GM23338 (cell line): Measurements from ENCODE around the gene ADRB2. TPM values are rescaled to one million over a fixed set of nuclear protein-coding genes. Genes with fewer than 3 reads are reported as not detected.
A peak's percentile ranks its signal among the peaks of the same experiment; 100 is the strongest.

ENCODE experiments used
- ATAC-seq: fragments of 200-7000 bp; cut with Tn5 transposase; 3 replicates; pipeline ENCODE4 v1.9.1; 2020
- DNase-seq: peaks from one replicate; pipeline ENCODE4 v3.0.0-alpha.2; 2015; ENCODE audit warnings: low spot score
- H2AFZ ChIP-seq: fragments of 200-600 bp; sonication (generic); 2 replicates; pipeline ENCODE4 v1.8.0; 2016; ENCODE audit warnings: antibody characterized with exemption, mild to moderate bottlenecking, moderate library complexity
- H3F3A ChIP-seq: fragments of 200-600 bp; sonication (generic); replicated peaks from 2 replicates; pipeline ENCODE4 v1.8.0; 2017; ENCODE audit warnings: antibody characterized with exemption, mixed run types, low read depth
- H3K27ac ChIP-seq: fragments of 200-600 bp; sonication (generic); 2 replicates; pipeline ENCODE4 v1.6.1; 2016; ENCODE audit warnings: low read depth
- H3K27me3 ChIP-seq: fragments of 200-600 bp; sonication (generic); 2 replicates; pipeline ENCODE4 v1.8.0; 2016; ENCODE audit warnings: mild to moderate bottlenecking, mixed run types, moderate library complexity; ENCODE audit not compliant: insufficient read depth
- H3K36me3 ChIP-seq: fragments of 200-600 bp; sonication (generic); 2 replicates; pipeline ENCODE4 v1.8.0; 2016; ENCODE audit warnings: mild to moderate bottlenecking; ENCODE audit not compliant: insufficient read depth
- H3K4me1 ChIP-seq: fragments of 200-600 bp; sonication (generic); 2 replicates; pipeline ENCODE4 v1.8.0; 2016; ENCODE audit warnings: mild to moderate bottlenecking, moderate library complexity; ENCODE audit not compliant: insufficient read depth
- H3K4me2 ChIP-seq: fragments of 200-600 bp; sonication (generic); 2 replicates; pipeline ENCODE4 v1.7.1; 2017; ENCODE audit warnings: mixed run types
- H3K4me3 ChIP-seq: fragments of 200-600 bp; sonication (generic); 2 replicates; pipeline ENCODE4 v1.6.1; 2016; ENCODE audit warnings: mixed run types
- H3K79me2 ChIP-seq: fragments of 200-600 bp; sonication (generic); replicated peaks from 2 replicates; pipeline ENCODE4 v1.8.0; 2017; ENCODE audit warnings: mild to moderate bottlenecking; ENCODE audit not compliant: insufficient read depth
- H3K9me2 ChIP-seq: fragments of 200-600 bp; sonication (generic); 2 replicates; pipeline ENCODE4 v1.8.0; 2017; ENCODE audit not compliant: insufficient read depth
- H4K20me1 ChIP-seq: fragments of 200-600 bp; sonication (generic); replicated peaks from 2 replicates; pipeline ENCODE4 v1.8.0; 2017; ENCODE audit warnings: mild to moderate bottlenecking; ENCODE audit not compliant: insufficient read depth
- H3K27ac Mint-ChIP-seq: 2 replicates; pipeline ENCODE4 v1.8.0; 2020; ENCODE audit warnings: inconsistent platforms, mild to moderate bottlenecking, moderate library complexity, mixed read lengths
- H3K27me3 Mint-ChIP-seq: 3 replicates; pipeline ENCODE4 v1.8.0; 2022; ENCODE audit warnings: low read depth, mild to moderate bottlenecking, moderate library complexity, mixed read lengths, inconsistent platforms; ENCODE audit not compliant: insufficient read depth, poor library complexity
- H3K36me3 Mint-ChIP-seq: 3 replicates; pipeline ENCODE4 v1.8.0; 2021; ENCODE audit warnings: low read depth, mild to moderate bottlenecking, inconsistent platforms, moderate library complexity, mixed read lengths
- H3K4me1 Mint-ChIP-seq: 3 replicates; pipeline ENCODE4 v1.8.0; 2020; ENCODE audit warnings: mild to moderate bottlenecking, inconsistent platforms, mixed read lengths
- H3K4me3 Mint-ChIP-seq: 3 replicates; pipeline ENCODE4 v1.8.0; 2021; ENCODE audit warnings: moderate library complexity, mild to moderate bottlenecking, inconsistent platforms, mixed read lengths
- H3K9me3 Mint-ChIP-seq: 3 replicates; pipeline ENCODE4 v1.8.0; 2020; ENCODE audit warnings: moderate library complexity, mild to moderate bottlenecking, inconsistent platforms, mixed read lengths
- CREB1 ChIP-seq: fragments of 250-450 bp; sonication (Bioruptor Pico); IDR thresholded peaks from 2 replicates; pipeline ENCODE4 v1.5.0; 2020; ENCODE audit warnings: low read depth, mild to moderate bottlenecking, moderate library complexity
- JUNB ChIP-seq: IDR thresholded peaks from one replicate; pipeline ENCODE4 v1.6.1; 2016; ENCODE audit warnings: antibody characterized with exemption; ENCODE audit not compliant: unreplicated experiment
- POLR2AphosphoS5 ChIP-seq: IDR thresholded peaks from 2 replicates; pipeline ENCODE4 v1.6.1; 2016; ENCODE audit warnings: antibody characterized with exemption, low read depth
- REST ChIP-seq: IDR thresholded peaks from one replicate; pipeline ENCODE4 v1.6.1; 2018; ENCODE audit warnings: antibody characterized with exemption; ENCODE audit not compliant: unreplicated experiment
- ZNF114 ChIP-seq: fragments of 250-450 bp; sonication (Bioruptor Pico); IDR thresholded peaks from 2 replicates; pipeline ENCODE4 v1.5.0; 2020; ENCODE audit warnings: mild to moderate bottlenecking, moderate library complexity
- ZNF462 ChIP-seq: fragments of 250-450 bp; sonication (Bioruptor Pico); IDR thresholded peaks from 2 replicates; pipeline ENCODE4 v1.5.0; 2020; ENCODE audit warnings: mild to moderate bottlenecking, moderate library complexity
- long read RNA-seq: library from polyadenylated mRNA; unstranded; transcript quantifications from one replicate; pipeline ENCODE4 v2.0.0, GENCODE V29; 2020; ENCODE audit not compliant: unreplicated experiment
- polyA plus RNA-seq: library from polyadenylated mRNA; unstranded; fragments of >200 nt; fragmentation: Nextera tagmentation; extraction: Ambion mirVana; gene quantifications from 2 replicates; pipeline ENCODE4 v1.2.1, GENCODE V29; 2016
- total RNA-seq: library from RNA; depleted of rRNA; stranded (reverse); fragments of >200 nt; shearing (Covaris generic); gene quantifications from 2 replicates; pipeline ENCODE4 v1.2.3, GENCODE V29; 2014; rRNA removed

The ADRB2 gene
- total RNA-seq: 1.3 and 1.4 TPM in 2 replicates
- polyA plus RNA-seq: 0.42 and 0.44 TPM in 2 replicates
- long read RNA-seq, partial matches to known transcripts: 0 of 1 reads
- long read RNA-seq, other reads (novel, unspliced or antisense): 0 of 1 reads

GRCh38 chr5:148826053-148826738 lies at the start of gene ADRB2:
Gene ADRB2 (plus strand): TSS chr5:148826611. CDS start chr5:148826832, 221 bp downstream.
- peak; percentile 96 for DNase-seq
- TF ChIP-seq POLR2AphosphoS5 (peak; percentile 93), CREB1 (CRISPR knock-in tag) (peak; percentile 76), REST (no peak)
- 0 out of 2 replicates have a peak, but pooled peaks cover 3% of the 10 kb centered on the region for H3K9me2 ChIP-seq
- Mint-ChIP-seq H3K27me3 (peaks cover 29% of the 10 kb centered on the region), H3K9me3 (no peaks in the 10 kb centered on the region), H3K4me1 (peaks cover 36% of the 10 kb centered on the region), H3K4me3 (peak within 1 kb of the TSS; percentile 85), H3K36me3 (no peaks in the 10 kb centered on the region), H3K27ac (no peak within 1 kb of the TSS)
- peak within 1 kb of the TSS; percentile 100 for H2AFZ ChIP-seq
- no peaks in the 10 kb centered on the region for H3K79me2 ChIP-seq
- H3K4me3 ChIP-seq: peak within 1 kb of the TSS; percentile 92
- H3K4me1 ChIP-seq: peaks cover 24% of the 10 kb centered on the region
- H3K4me2 ChIP-seq: peak within 1 kb of the TSS; percentile 98
- H4K20me1 ChIP-seq: no peaks in the 10 kb centered on the region
- no peaks in the 10 kb centered on the region for H3K36me3 ChIP-seq
- no peaks in the 10 kb centered on the region for H3F3A ChIP-seq
- 0 out of 2 replicates have a peak within 1 kb of the TSS, but pooled peaks have one; percentile 9 for H3K27ac ChIP-seq
- ATAC-seq: peak; percentile 97
- peaks cover 22% of the 10 kb centered on the region for H3K27me3 ChIP-seq

- Mint-ChIP-seq H3K9me3 (no peaks in the 10 kb centered on the region), H3K27ac (no peak overlapping the region), H3K27me3 (peaks cover 1% of the 10 kb centered on the region), H3K36me3 (no peaks in the 10 kb centered on the region), H3K4me3 (no peak overlapping the region), H3K4me1 (peaks cover 14% of the 10 kb centered on the region; the same call in 2 of the 3 replicates)
- Histone ChIP-seq H3K4me3 (no peak overlapping the region), H3K4me2 (no peak overlapping the region), H3K27me3 (no peaks in the 10 kb centered on the region), H3K27ac (no peak overlapping the region), H3K9me2 (peaks cover 24% of the 10 kb centered on the region), H3F3A (no peaks in the 10 kb centered on the region), H2AFZ (0 out of 2 replicates have a peak overlapping the region, but pooled peaks have one; percentile 16), H3K79me2 (no peaks in the 10 kb centered on the region), H3K36me3 (no peaks in the 10 kb centered on the region), H4K20me1 (no peaks in the 10 kb centered on the region), H3K4me1 (peaks cover 15% of the 10 kb centered on the region)
- DNase-seq (no peak), ATAC-seq (no peak)
- TF ChIP-seq POLR2AphosphoS5 (no peak), ZNF114 (CRISPR knock-in tag) (no peak), ZNF462 (CRISPR knock-in tag) (no peak), JUNB (no peak)
These were observed 49.6 kb upstream of the ADRB2 start for GRCh38 chr5:148776780-148777179.
